ENCODE measurements around the gene FTSJ3. TPM values are rescaled to one million over a fixed set of nuclear protein-coding genes. Genes with fewer than 3 reads are reported as not detected.

Gene FTSJ3
- polyA plus RNA-seq, 3 donors from 2014 or later: 13.3 to 37.9 (median 19.0) TPM

DNA sequence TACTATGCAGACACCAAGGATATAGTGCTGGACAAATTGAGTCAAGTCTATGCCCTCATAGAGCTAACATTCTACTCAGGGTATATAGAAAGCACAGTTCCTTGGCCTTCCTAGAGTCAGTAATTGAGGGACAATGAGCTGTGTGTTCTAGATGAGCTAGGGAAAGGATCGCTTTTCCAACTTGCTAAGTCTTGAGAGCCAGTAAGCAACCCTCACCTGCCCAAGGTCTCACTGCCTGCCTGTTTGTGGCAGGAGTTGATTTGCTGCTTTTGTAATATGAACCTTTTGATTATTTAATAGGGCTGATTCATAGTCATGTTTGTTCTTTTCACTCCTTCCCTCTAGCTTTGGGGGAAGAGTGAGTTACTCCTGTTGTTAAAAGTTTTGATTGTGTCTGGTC is 47.0 kb downstream of the FTSJ3 start:
- peaks cover 0 to 5% (median 4%) of the 10 kb centered on the region in 3 donors for H3K36me3 Mint-ChIP-seq
- H3K4me3 Mint-ChIP-seq: no peak overlapping the region

DNA sequence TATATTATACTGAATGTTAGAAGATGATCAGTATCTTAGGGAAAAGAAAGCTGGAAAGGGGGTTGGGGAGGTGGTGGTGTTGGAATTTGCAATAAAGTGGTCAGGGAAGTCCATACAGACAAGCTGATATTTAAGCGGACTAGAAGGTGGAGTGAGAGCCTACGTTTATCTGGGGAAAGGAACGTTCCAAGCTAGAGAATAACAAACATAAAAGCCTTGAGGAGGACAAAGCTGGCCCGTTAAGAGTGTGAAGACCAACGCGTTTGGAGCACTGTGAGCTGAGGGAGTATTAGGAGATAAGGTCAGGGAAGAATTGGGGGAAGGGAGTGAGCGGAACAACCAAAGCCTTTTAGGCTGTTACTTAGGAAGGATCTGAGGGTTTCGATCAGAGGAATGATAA is 52.0 kb downstream of the FTSJ3 start:
- Mint-ChIP-seq H3K27ac (peak overlapping the region; percentile 96 to 100 (median 99)), H3K27me3 (ENCODE audit: low read depth in 3 of 3) (peaks cover 10 to 19% (median 14%) of the 10 kb centered on the region in 3 donors), H3K4me3 (peak overlapping the region; percentile 90 to 100 (median 96)), H3K4me1 (peaks cover 52 to 84% of the 10 kb centered on the region in 2 donors), H3K9me3 (no peaks in the 10 kb centered on the region), H3K36me3 (peaks cover 0 to 5% (median 0%) of the 10 kb centered on the region in 3 donors)
- no peak for DNase-seq

More for the DNA sequence above, 47.0 kb downstream of the FTSJ3 start:
- H3K9me3 Mint-ChIP-seq: no peaks in the 10 kb centered on the region
- no peak for DNase-seq
- peaks cover 39 to 75% of the 10 kb centered on the region in 2 donors for H3K4me1 Mint-ChIP-seq
- peak overlapping the region in 1 of 6 donors; percentile 60 for H3K27ac Mint-ChIP-seq
- no peaks in the 10 kb centered on the region for H3K27me3 Mint-ChIP-seq (ENCODE audit: low read depth in 3 of 3)

DNA sequence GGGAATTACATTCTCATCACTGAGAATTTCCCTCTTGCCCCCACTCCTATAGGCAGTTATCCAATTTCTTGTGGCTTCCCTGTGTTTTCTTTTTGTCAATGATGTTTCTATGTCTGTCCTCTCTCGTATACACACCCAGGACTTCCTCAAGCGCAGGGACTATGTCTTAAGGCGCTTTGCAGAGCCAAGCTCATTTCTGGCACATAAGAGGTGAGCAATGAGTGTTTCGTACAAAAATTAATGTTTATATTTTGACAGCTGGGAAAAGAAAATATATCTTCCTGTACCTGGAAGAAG is 52.5 kb downstream of the FTSJ3 start:
- no peak for DNase-seq
- Mint-ChIP-seq H3K9me3 (no peaks in the 10 kb centered on the region), H3K36me3 (peaks cover 0 to 5% (median 0%) of the 10 kb centered on the region in 3 donors), H3K4me1 (peaks cover 52 to 84% of the 10 kb centered on the region in 2 donors), H3K27ac (peak overlapping the region; percentile 96 to 100 (median 99)), H3K27me3 (ENCODE audit: low read depth in 3 of 3) (peaks cover 10 to 19% (median 14%) of the 10 kb centered on the region in 3 donors), H3K4me3 (peak overlapping the region; percentile 90 to 100 (median 96))

DNA sequence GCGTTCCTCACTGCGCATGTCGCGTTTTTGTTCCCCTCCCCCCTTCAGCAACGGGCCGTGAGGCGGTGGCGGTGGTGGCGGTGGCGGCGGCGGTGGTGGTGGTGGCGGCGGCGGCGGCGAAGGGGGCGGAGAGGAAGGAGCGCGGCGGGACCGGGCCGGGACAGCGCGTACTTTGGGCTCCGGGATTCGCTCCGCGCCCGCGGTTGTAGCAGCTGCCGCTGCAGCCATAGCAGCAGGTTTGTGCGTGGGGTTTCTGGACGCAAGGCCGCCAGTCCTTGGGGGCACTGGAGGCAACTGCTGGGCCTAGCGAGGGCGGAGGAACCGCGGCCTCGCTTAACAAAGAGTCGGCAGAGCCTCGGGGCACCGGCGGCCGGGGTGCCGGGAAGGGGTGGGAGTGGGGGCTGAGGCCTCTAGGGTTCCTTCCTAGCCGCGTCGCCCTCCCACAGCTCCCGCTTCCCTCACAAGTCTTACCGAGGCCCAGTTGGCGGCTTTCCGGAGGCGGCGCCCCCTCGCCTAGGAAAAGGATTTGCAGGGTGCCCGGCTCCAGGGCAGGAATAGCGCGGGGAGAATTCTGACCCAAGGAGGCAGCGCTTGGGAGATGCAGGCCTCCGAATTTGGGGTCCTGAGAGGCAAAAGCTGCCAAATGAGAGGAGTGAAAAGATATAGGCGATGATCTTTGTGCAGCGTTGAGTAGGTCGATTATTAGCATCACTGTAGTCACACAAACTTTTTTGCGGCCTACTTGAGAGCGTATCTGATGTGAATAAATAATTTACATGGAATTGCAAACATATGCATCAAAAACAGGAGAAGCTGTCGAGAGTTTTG is 53.1 kb downstream of the FTSJ3 start, which contains the start of gene DDX42:
Gene DDX42, plus strand, starts transcription at position 30 of the 828 bp plus-strand sequence. CDS start 12,880 bp downstream, outside the sequence.
- H3K4me1 Mint-ChIP-seq: peaks cover 50 to 78% of the 10 kb centered on the region in 2 donors
- peak within 1 kb of the TSS; percentile 90 to 100 (median 96) for H3K4me3 Mint-ChIP-seq
- H3K27ac Mint-ChIP-seq: peak within 1 kb of the TSS; percentile 96 to 100 (median 99)
- H3K36me3 Mint-ChIP-seq: peaks cover 0 to under 1% (median 0%) of the 10 kb centered on the region in 3 donors
- H3K9me3 Mint-ChIP-seq: no peaks in the 10 kb centered on the region
- H3K27me3 Mint-ChIP-seq (ENCODE audit: low read depth in 3 of 3): peaks cover 10 to 19% (median 14%) of the 10 kb centered on the region in 3 donors
- DNase-seq: no peak

DNA sequence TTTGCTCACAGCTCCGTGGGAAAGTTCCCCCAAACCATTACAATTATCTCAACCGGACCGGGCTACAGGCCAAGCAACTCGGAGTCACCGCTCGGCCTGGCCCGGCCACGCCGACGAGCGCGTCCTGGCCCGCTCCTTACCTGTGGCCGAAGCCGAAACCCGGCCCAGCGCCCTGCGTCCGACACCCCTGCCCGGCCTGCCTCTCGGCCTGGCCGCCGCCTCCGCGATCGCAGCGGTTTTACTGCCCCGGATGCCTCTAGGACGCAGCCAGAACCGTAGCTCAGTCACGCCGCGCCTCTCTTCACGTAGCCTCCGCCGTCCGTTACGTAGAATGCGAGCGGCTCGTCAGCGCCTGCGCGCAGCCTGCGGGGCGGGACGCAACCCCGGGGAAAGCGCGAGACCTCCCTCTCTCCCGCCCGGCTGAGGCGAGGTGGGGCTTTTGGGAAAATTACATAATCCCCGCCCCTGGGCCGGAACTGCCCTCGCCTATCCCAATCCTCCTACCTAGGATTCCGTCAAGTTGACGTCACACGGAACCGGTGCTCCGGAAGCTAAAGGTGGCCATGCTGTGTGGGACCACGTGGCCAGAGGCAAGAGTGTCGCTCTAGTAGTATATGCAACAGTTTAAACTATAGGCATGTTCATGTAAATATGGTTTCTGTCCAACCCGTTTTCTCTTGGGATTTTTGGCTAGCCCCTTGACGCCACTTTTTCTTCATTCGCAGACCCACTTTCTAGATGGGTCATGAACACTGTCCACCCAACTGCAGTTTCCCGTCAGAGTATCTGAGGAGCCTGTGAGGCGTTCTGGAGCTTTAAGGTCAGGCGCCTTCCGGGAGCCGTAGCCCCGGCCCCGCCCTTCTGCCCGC is 54.0 kb downstream of the FTSJ3 start, which contains the start of gene CCDC47:
Gene CCDC47, minus strand, starts transcription at position 326 of the 869 bp plus-strand sequence. CDS start 7,422 bp downstream, outside the sequence.
- Mint-ChIP-seq H3K36me3 (no peaks in the 10 kb centered on the region), H3K4me1 (peaks cover 51 to 70% of the 10 kb centered on the region in 2 donors), H3K4me3 (peak within 1 kb of the TSS; percentile 90 to 100 (median 96)), H3K27me3 (ENCODE audit: low read depth in 3 of 3) (peaks cover 10 to 19% (median 14%) of the 10 kb centered on the region in 3 donors), H3K9me3 (no peaks in the 10 kb centered on the region), H3K27ac (peak within 1 kb of the TSS; percentile 96 to 100 (median 99))
- peak; percentile 97 for DNase-seq

DNA sequence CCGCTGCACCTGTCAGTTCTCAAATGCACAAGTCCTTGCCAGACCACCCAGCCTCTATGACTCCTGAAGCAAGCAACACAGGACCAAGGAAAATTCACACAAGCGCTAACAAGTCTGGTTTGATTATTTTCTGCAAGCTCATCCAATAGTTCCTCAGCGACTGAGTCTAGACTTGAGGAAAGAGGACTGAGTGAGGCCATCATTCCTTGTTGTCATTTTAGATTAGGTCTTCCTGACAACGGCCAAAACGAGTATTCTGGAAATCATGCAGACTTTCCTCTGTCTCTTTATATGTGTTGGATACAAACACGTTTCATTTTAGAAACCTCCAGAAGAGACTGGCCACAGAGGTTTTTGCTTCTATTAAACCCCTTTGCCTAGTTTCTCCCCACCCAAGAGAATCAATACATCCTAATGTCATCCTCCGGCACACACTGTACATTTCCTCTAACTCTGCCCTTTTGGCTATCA is 54.6 kb downstream of the FTSJ3 start:
- no peak for DNase-seq
- H3K9me3 Mint-ChIP-seq: no peaks in the 10 kb centered on the region
- no peaks in the 10 kb centered on the region for H3K36me3 Mint-ChIP-seq
- H3K4me1 Mint-ChIP-seq: peaks cover 50 to 67% of the 10 kb centered on the region in 2 donors
- peak overlapping the region; percentile 96 to 100 (median 99) for H3K27ac Mint-ChIP-seq
- peaks cover 10 to 19% (median 14%) of the 10 kb centered on the region in 3 donors for H3K27me3 Mint-ChIP-seq (ENCODE audit: low read depth in 3 of 3)
- H3K4me3 Mint-ChIP-seq: peak overlapping the region; percentile 90 to 100 (median 96)

Other genes with a start within 250 kb of the FTSJ3 start
- 10 to 100 TPM; 10.9 to 19.9 (median 19.6) TPM for gene TACO1, start 226.8 kb downstream of the FTSJ3 start, polyA plus RNA-seq
- gene MAP3K3, start 205.2 kb downstream of the FTSJ3 start, polyA plus RNA-seq: 10 to 100 TPM; 21.4 to 40.4 (median 31.9) TPM
- 100 to 1,000 TPM; 273 to 573 (median 404) TPM for gene LIMD2, start 127.5 kb downstream of the FTSJ3 start, polyA plus RNA-seq
- gene STRADA, start 85.9 kb downstream of the FTSJ3 start, polyA plus RNA-seq: 10 to 100 TPM; 22.3 to 34.9 (median 33.0) TPM
- gene CCDC47, start 54.1 kb downstream of the FTSJ3 start, polyA plus RNA-seq: 10 to 100 TPM; 21.1 to 50.1 (median 43.3) TPM
- 10 to 100 TPM in 1 of 3 donors, 1 to 10 TPM in 2; 4.8 to 18.2 (median 5.5) TPM for gene DDX42, start 53.5 kb downstream of the FTSJ3 start, polyA plus RNA-seq
- 100 to 1,000 TPM; 130 to 222 (median 148) TPM for gene PSMC5, start 232 bp downstream of the FTSJ3 start, polyA plus RNA-seq
- gene SMARCD2, start 15.0 kb upstream of the FTSJ3 start, polyA plus RNA-seq: 10 to 100 TPM; 77.9 to 83.7 (median 82.9) TPM
- gene CSH2, start 46.0 kb upstream of the FTSJ3 start, polyA plus RNA-seq: not detected
- not detected for gene GH2, start 54.3 kb upstream of the FTSJ3 start, polyA plus RNA-seq
- not detected for gene CSH1, start 68.9 kb upstream of the FTSJ3 start, polyA plus RNA-seq
- not detected for gene CSHL1, start 83.6 kb upstream of the FTSJ3 start, polyA plus RNA-seq
- not detected for gene GH1, start 91.2 kb upstream of the FTSJ3 start, polyA plus RNA-seq
- 10 to 100 TPM; 45.8 to 67.3 (median 51.9) TPM for gene CD79B, start 104.7 kb upstream of the FTSJ3 start, polyA plus RNA-seq
- gene SCN4A, start 145.3 kb upstream of the FTSJ3 start, polyA plus RNA-seq: under 1 TPM in 1 of 3 donors, not detected in 2; 0.02 TPM
- 1 to 10 TPM; 5.0 to 6.8 (median 5.5) TPM for gene PRR29, start 170.7 kb upstream of the FTSJ3 start, polyA plus RNA-seq
- gene ICAM2, start 193.0 kb upstream of the FTSJ3 start, polyA plus RNA-seq: 100 to 1,000 TPM; 327 to 535 (median 329) TPM

All from immature natural killer cell (primary cell).